GM13977 (cell line): ENCODE data around the gene CDH4.

ENCODE experiments used
- DNase-seq: peaks from one replicate; pipeline ENCODE4 v3.0.0; 2012; ENCODE audit warnings: low spot score
- CTCF ChIP-seq: IDR thresholded peaks from 2 replicates; pipeline ENCODE4 v1.5.1; 2012; ENCODE audit warnings: mild to moderate bottlenecking, control low read depth; ENCODE audit not compliant: insufficient read depth; ENCODE audit errors: extremely low read depth, missing control alignments
- in situ Hi-C: fragments of 300-500 bp; cut with MboI; formaldehyde crosslinking; loops from one replicate; pipeline ENCODE4 v1.12.0; 2022; ENCODE audit warnings: low sequenced_read_pairs, low pct_unique_long_range_greater_than_20kb, mixed read lengths, inconsistent platforms; ENCODE audit not compliant: unreplicated experiment

The CDH4 gene

GRCh38 chr20:61799928-61800327, 547.9 kb downstream of the CDH4 start:
- TF ChIP-seq CTCF, result no peak
- no peak for DNase-seq
- in situ Hi-C loops, result no loop called here

GRCh38 chr20:61800359-61801064, 548.5 kb downstream of the CDH4 start:
- in situ Hi-C loops, result no loop called here
- no peak for TF ChIP-seq CTCF
- no peak for DNase-seq

GRCh38 chr20:61801065-61801360, 549.0 kb downstream of the CDH4 start:
- in situ Hi-C loops, result no loop called here
- no peak for DNase-seq
- TF ChIP-seq CTCF, result no peak

GRCh38 chr20:61801428-61801827, 549.4 kb downstream of the CDH4 start:
- no peak for TF ChIP-seq CTCF
- DNase-seq, result no peak
- in situ Hi-C loops, result no loop called here

GRCh38 chr20:61801857-61802442, 549.9 kb downstream of the CDH4 start:
- in situ Hi-C loops, result no loop called here
- DNase-seq, result no peak
- no peak for TF ChIP-seq CTCF

GRCh38 chr20:61802721-61803311, 550.8 kb downstream of the CDH4 start:
- TF ChIP-seq CTCF, result no peak
- in situ Hi-C loops, result no loop called here
- DNase-seq, result no peak
